IgD-negative memory B cell (primary cell): Measurements from ENCODE around the gene MAP1S. TPM values are rescaled to one million over a fixed set of nuclear protein-coding genes. Genes with fewer than 3 reads are reported as not detected.
A peak's percentile ranks its signal among the peaks of the same experiment; 100 is the strongest.
"Not testable (repeated sequence)": the region's sequence is repeated elsewhere in the genome, so short reads cannot be mapped to it uniquely, and the experiment has no call there.

Source experiments
- H3K27ac Mint-ChIP-seq, 3 donors: one replicate each; pipeline ENCODE4 v1.8.0; 2020 to 2022; ENCODE audit warnings: mild to moderate bottlenecking in 3 of 3, mixed read lengths in 3 of 3, moderate library complexity in 1 of 3
- H3K27me3 Mint-ChIP-seq: one replicate; pipeline ENCODE4 v1.8.0; 2021; ENCODE audit warnings: mixed read lengths
- H3K36me3 Mint-ChIP-seq: one replicate; pipeline ENCODE4 v1.8.0; 2020; ENCODE audit warnings: mild to moderate bottlenecking, mixed read lengths
- H3K4me1 Mint-ChIP-seq, 3 donors: one replicate each; pipeline ENCODE4 v1.8.0; 2020 to 2022; ENCODE audit warnings: mixed read lengths in 3 of 3, mild to moderate bottlenecking in 1 of 3
- H3K4me3 Mint-ChIP-seq, 4 donors: one replicate each; pipeline ENCODE4 v1.8.0; 2020 to 2022; ENCODE audit warnings: mild to moderate bottlenecking in 4 of 4, mixed read lengths in 4 of 4, moderate library complexity in 3 of 4
- H3K9me3 Mint-ChIP-seq, 3 donors: one replicate each; pipeline ENCODE4 v1.8.0; 2020 to 2021; ENCODE audit warnings: mixed read lengths in 3 of 3, mild to moderate bottlenecking in 1 of 3
- polyA plus RNA-seq: library from polyadenylated mRNA; unstranded; fragments of 300-500 nt; fragmentation: Illumina TruSeq; gene quantifications from one replicate; pipeline ENCODE4 v1.2.3, GENCODE V29; 2021

Gene MAP1S
- polyA plus RNA-seq, 1 donor from 2014 or later, result 50.3 TPM

DNA sequence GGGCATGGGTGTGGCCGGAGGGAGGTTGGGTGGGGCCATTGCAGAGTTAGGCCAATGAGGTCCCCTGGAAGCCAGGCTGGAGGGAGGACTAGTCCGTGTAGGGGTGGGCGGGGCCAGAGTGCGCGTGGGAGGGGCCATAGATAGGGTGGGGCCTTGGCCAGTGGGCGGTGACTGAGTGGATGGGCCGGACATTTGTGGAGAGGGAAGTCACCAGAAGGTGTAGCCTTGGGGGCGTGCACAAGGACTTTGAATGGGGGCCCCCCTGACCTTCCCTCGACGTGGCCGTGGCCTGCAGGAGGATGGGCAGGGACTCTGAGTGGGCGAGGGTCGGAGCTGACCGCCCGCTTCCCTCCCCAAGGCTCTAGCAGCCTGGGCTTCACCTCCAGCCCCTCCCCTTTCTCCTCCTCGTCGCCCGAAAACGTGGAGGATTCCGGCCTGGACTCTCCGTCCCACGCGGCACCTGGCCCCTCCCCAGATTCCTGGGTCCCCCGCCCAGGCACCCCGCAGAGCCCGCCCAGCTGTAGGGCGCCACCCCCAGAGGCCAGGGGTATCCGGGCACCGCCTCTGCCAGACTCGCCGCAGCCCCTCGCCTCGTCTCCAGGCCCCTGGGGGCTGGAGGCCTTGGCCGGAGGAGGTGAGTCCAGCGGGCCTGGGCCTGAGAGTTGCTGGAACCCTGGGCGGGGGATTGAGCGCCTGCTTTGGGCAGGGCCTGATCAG is 59.1 kb downstream of the MAP1S start:
- peak overlapping the region; percentile 46 to 91 (median 65) for H3K27ac Mint-ChIP-seq
- H3K4me1 Mint-ChIP-seq, result peaks cover 14 to 20% (median 17%) of the 10 kb centered on the region in 3 donors
- peaks cover 6% of the 10 kb centered on the region for H3K36me3 Mint-ChIP-seq
- no peaks in the 10 kb centered on the region for H3K27me3 Mint-ChIP-seq
- no peaks in the 10 kb centered on the region for H3K9me3 Mint-ChIP-seq
- peak overlapping the region in 1 of 4 donors; percentile 73 for H3K4me3 Mint-ChIP-seq

DNA sequence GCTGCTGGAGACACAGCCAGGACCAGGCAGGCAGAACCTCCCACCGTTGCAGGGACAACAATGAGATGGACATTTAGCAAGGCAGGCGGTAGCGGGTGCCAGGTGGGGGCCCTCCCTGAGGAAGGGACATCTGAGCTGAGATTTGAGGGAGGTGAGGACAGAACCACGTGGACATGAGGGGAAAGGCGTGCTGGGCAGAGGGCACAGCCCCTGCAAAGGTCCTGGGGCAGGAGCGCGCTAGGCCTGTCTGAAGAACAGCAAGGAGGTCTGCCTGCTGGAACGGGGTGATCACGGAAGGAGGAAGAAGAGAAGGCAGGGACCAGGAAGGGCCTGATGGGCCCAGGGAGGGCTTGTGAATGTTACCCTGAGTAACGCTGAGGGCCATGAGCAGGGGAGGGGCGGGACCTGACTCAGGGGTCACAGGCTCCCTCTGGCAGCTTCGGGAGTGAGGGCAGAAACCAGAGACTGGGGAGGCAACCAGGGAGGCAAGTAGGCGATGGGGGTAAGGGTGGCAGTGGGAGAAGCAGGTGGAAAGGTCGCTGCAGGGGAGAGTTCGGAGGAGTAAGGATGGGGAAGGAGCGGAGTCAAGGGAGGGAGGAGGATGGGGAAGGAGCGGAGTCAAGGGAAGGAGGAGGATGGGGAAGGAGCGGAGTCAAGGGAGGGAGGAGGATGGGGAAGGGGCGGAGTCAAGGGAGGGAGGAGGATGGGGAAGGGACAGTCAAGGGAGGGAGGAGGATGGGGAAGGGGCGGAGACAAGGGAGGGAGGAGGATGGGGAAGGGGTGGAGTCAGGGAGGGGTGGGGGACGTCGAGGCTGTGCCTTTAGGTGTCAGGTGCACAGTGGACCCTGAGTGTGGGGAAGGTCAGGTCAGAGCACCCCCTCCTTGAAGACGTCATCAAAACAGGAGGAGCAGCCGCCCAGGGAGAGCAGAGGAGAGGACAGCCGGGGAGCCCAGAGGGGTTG is 60.0 kb downstream of the MAP1S start:
- H3K27ac Mint-ChIP-seq, result peak overlapping the region in 2 of 3 donors; percentile 65 to 91
- no peaks in the 10 kb centered on the region for H3K9me3 Mint-ChIP-seq
- H3K27me3 Mint-ChIP-seq, result no peaks in the 10 kb centered on the region
- peaks cover 15 to 21% (median 18%) of the 10 kb centered on the region in 3 donors for H3K4me1 Mint-ChIP-seq
- peaks cover 6% of the 10 kb centered on the region for H3K36me3 Mint-ChIP-seq
- H3K4me3 Mint-ChIP-seq, result no peak overlapping the region

DNA sequence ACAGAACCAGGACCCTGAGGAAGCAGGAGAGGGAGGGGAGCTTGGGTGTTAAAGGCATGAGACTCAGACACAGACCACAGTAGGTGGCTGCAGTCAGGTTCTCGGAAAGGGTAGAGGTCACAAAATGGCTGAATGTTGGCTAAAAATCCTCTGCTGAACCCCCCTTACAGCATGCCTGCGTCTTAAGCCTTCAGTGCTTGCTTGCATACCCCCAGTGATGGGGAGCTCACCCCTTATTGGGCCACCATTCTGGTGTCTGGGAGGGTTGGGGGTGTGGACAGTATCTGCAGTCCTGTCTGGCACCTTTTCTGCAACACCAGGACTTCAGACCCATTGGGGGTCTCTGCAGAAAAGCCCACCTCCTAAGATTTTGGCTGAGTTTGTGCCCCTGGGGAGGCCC is 61.5 kb downstream of the MAP1S start:
- Mint-ChIP-seq H3K4me3 (no peak overlapping the region), H3K36me3 (peaks cover 6% of the 10 kb centered on the region), H3K27me3 (no peaks in the 10 kb centered on the region), H3K27ac (peak overlapping the region in 1 of 3 donors; percentile 85), H3K4me1 (peaks cover 15 to 19% (median 16%) of the 10 kb centered on the region in 3 donors), H3K9me3 (no peaks in the 10 kb centered on the region)

DNA sequence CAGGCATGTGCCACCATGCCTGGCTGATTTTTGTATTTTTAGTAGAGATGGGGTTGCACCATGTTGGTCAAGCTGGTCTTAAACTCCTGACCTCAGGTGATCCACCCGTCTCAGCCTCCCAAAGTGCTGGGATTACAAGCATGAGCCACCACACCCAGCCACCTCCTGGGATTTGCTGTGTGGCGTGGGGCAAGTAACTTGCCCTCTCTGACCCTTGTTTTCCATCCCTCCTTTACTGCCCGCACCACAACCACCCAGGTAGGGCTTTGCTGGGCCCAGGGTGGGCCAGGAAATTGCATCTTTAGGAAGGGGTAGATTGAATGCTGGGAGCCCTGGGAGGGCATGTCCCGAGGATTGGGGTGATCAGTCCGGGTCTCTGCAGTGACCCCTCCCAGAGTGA is 64.4 kb downstream of the MAP1S start:
- H3K27me3 Mint-ChIP-seq, H3K4me3 Mint-ChIP-seq, H3K27ac Mint-ChIP-seq, H3K9me3 Mint-ChIP-seq, H3K36me3 Mint-ChIP-seq, H3K4me1 Mint-ChIP-seq: not testable (repeated sequence)

Other genes with a start within 250 kb of the MAP1S start
- gene SLC27A1, start 249.0 kb upstream of the MAP1S start, polyA plus RNA-seq, result 4.5 TPM
- gene PGLS, start 207.8 kb upstream of the MAP1S start, polyA plus RNA-seq, result 106 TPM
- 11.5 TPM for gene COLGALT1, start 163.8 kb upstream of the MAP1S start, polyA plus RNA-seq
- gene UNC13A, start 31.1 kb upstream of the MAP1S start, polyA plus RNA-seq, result not detected
- gene FCHO1, start 32.0 kb downstream of the MAP1S start, polyA plus RNA-seq, result 42.4 TPM
- gene B3GNT3, start 75.7 kb downstream of the MAP1S start, polyA plus RNA-seq, result not detected
- 1.7 TPM for gene INSL3, start 102.0 kb downstream of the MAP1S start, polyA plus RNA-seq
- gene JAK3, start 128.5 kb downstream of the MAP1S start, polyA plus RNA-seq, result 56.3 TPM
- 5,234 TPM for gene RPL18A, start 140.4 kb downstream of the MAP1S start, polyA plus RNA-seq
- gene SLC5A5, start 152.5 kb downstream of the MAP1S start, polyA plus RNA-seq, result not detected
- 63.7 TPM for gene CCDC124, start 213.5 kb downstream of the MAP1S start, polyA plus RNA-seq
- not detected for gene KCNN1, start 247.6 kb downstream of the MAP1S start, polyA plus RNA-seq